Breast epithelium (tissue), 3 donors: ENCODE data around the gene MYLK.

Experiments used
- POLR2AphosphoS5 ChIP-seq, 3 donors: sonication (generic); formaldehyde crosslinking; IDR thresholded peaks; one replicate each; pipeline ENCODE4 v1.6.1; 2017; ENCODE audit warnings: antibody characterized with exemption in 3 of 3
- TF ChIP-seq, protein P1 (sequence below), 3 donors: fragments of 450-650 bp; IDR thresholded peaks; one replicate each; pipeline ENCODE4 v1.5.1; 2016 to 2017; ENCODE audit warnings: antibody characterized with exemption in 3 of 3, mild to moderate bottlenecking in 3 of 3, moderate library complexity in 3 of 3

DNA sequence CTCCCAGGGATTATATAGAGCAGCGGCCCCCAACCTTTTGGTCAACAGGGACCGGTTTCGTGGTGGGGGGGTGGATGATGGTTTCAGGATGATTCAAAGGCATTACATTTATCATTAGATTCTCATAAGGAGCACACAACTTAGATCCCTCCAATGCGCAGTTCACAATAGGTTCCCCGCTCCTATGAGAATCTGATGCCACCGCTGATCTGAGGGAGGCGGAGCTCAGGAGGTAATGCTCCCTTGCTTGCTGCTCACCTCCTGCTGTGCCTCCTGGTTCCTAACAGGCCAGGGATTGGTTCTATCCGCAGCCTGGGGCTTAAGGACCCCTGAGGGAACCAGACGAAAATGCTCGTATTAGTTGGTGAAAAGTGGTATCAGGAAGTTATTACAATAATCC is 298.0 kb downstream of the MYLK start:
- TF ChIP-seq, protein P1, sequence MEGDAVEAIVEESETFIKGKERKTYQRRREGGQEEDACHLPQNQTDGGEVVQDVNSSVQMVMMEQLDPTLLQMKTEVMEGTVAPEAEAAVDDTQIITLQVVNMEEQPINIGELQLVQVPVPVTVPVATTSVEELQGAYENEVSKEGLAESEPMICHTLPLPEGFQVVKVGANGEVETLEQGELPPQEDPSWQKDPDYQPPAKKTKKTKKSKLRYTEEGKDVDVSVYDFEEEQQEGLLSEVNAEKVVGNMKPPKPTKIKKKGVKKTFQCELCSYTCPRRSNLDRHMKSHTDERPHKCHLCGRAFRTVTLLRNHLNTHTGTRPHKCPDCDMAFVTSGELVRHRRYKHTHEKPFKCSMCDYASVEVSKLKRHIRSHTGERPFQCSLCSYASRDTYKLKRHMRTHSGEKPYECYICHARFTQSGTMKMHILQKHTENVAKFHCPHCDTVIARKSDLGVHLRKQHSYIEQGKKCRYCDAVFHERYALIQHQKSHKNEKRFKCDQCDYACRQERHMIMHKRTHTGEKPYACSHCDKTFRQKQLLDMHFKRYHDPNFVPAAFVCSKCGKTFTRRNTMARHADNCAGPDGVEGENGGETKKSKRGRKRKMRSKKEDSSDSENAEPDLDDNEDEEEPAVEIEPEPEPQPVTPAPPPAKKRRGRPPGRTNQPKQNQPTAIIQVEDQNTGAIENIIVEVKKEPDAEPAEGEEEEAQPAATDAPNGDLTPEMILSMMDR (IDR thresholded peaks at IDR 0.05) = no peak
- no peak for TF ChIP-seq POLR2AphosphoS5 (IDR thresholded peaks at IDR 0.05)
